Ectodermal cell (in vitro differentiated cells): ENCODE results near the gene PGGHG.
"Not testable (repeated sequence)": the region's sequence is repeated elsewhere in the genome, so short reads cannot be mapped to it uniquely, and the experiment has no call there.

ENCODE experiments used
- H3K27ac ChIP-seq: 2 replicates; pipeline ENCODE4 v1.7.0; 2013; ENCODE audit warnings: mild to moderate bottlenecking, low read depth, low read length; ENCODE audit not compliant: insufficient read depth, poor library complexity, severe bottlenecking
- H3K27me3 ChIP-seq: 2 replicates; pipeline ENCODE4 v1.7.0; 2013; ENCODE audit warnings: mild to moderate bottlenecking, low read length; ENCODE audit not compliant: insufficient read depth, control insufficient read depth, poor library complexity, severe bottlenecking
- H3K36me3 ChIP-seq: one replicate; pipeline ENCODE4 v1.7.0; 2013; ENCODE audit warnings: low read length; ENCODE audit not compliant: control insufficient read depth, insufficient read depth
- H3K4me1 ChIP-seq: one replicate; pipeline ENCODE4 v1.7.0; 2013; ENCODE audit warnings: low read length; ENCODE audit not compliant: control insufficient read depth, insufficient read depth
- H3K4me3 ChIP-seq: 2 replicates; pipeline ENCODE4 v1.7.0; 2013; ENCODE audit warnings: low read depth, low read length, control low read depth; ENCODE audit not compliant: insufficient read depth
- H3K9me3 ChIP-seq: 2 replicates; pipeline ENCODE4 v1.7.0; 2013; ENCODE audit warnings: mild to moderate bottlenecking, low read length, moderate library complexity; ENCODE audit not compliant: control insufficient read depth
- WGBS, 2 experiments: methylation state at CpG; one replicate each; pipeline ENCODE4 v1.1.7; 2013; ENCODE audit warnings: missing lambda C conversion rate in 2 of 2; 5-methylcytosine and 5-hydroxymethylcytosine counted together

Gene PGGHG

DNA sequence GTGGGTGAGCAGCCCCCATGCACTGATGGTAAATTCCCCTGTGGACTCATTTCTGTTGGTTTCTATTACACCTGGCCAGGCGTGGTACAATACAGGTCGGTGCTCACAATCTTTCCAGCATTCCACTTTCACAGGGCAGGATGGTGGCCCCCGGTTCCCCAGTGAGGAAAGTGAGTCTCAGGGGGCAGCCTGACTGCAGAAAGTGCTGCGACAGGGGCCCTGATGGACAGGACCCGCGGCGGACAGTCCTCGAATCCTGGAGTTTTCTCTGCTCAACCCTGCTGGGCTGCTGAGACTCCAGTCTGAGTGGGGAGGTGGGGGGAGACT is 3.1 kb upstream of the PGGHG start:
- Histone ChIP-seq H3K9me3 (no peaks in the 10 kb centered on the region), H3K36me3 (no peaks in the 10 kb centered on the region), H3K27ac (no peak overlapping the region), H3K4me1 (no peaks in the 10 kb centered on the region), H3K4me3 (no peak overlapping the region), H3K27me3 (peaks cover 55% of the 10 kb centered on the region)
- WGBS, 2 experiments, result 93 to 95% methylated on average over 8 of the region's 8 CpGs

DNA sequence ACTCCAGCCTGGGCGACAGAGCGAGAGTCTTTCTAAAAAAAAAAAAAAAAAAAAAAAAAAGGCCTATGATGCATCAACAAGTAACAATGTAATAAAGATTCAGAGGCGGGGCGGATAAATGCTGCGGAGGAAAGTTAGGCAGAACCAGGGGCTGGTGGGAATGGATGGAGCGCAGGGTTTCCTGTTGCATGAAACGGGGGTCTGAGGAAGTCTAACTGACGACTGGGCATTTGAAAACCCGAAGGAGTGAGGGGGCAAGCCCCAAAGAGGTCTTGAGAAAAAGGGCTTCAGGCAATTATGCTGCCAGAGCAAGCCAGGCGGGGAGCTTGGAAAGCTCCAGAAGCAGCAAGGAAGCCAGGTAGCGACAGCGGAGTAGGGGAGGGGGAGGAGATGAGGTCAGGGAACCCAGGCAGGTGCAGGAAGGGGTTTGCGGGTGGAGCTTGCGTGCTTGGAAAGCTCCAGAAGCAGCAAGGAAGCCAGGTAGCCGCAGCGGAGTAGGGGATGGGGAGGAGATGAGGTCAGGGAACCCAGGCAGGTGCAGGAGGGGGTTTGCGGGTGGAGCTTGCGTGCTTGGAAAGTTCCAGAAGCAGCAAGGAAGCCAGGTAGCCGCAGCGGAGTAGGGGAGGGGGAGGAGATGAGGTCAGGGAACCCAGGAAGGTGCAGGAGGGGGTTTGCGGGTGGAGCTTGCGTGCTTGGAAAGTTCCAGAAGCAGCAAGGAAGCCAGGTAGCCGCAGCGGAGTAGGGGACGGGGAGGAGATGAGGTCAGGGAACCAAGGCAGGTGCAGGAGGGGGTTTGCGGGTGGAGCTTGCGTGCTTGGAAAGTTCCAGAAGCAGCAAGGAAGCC is 1.7 kb upstream of the PGGHG start:
- not testable (repeated sequence) for H3K4me3 ChIP-seq, H3K9me3 ChIP-seq, H3K36me3 ChIP-seq, H3K27ac ChIP-seq, H3K4me1 ChIP-seq
- H3K27me3 ChIP-seq, result peaks cover 42% of the 10 kb centered on the region
- 93% methylated on average over 25 of the region's 27 CpGs for WGBS, 2 experiments

DNA sequence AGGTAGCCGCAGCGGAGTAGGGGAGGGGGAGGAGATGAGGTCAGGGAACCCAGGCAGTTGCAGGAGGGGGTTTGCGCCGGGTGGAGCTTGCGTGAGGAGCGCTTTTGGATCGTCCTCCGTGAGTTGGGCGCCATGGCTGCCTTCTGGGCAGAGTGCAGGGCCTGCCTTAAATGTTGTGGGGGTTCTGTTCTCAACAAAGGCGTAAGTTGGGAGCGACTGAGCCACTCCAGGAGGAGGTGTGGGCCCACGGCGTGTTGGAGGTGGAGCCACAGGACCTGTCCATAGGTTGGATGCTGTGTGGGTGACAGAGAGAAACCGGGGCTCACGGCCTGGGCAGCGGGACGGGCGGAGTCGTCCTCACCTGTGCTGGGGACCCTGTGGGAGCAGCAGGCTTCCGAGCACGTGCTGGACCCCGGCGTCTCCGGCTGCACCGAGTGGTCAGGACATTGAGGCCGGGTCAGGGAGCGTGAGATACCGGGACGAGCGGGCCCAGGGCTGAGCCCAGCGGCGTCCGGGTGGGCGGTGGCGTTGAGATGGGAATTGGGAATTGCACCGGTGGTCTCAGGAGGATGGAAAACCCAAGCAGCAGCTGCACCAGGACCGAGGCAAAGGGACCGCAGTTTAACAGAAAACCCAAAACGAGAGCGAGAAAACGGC is 977 bp upstream of the PGGHG start:
- no peaks in the 10 kb centered on the region for H3K36me3 ChIP-seq
- H3K4me1 ChIP-seq, result no peaks in the 10 kb centered on the region
- peaks cover 34% of the 10 kb centered on the region for H3K27me3 ChIP-seq
- 40 to 44% methylated on average over 41 of the region's 41 CpGs for whole genome bisulfite sequencing, 2 experiments
- H3K27ac ChIP-seq, result no peak overlapping the region
- H3K9me3 ChIP-seq, result no peaks in the 10 kb centered on the region
- H3K4me3 ChIP-seq, result peak overlapping the region; percentile 43

DNA sequence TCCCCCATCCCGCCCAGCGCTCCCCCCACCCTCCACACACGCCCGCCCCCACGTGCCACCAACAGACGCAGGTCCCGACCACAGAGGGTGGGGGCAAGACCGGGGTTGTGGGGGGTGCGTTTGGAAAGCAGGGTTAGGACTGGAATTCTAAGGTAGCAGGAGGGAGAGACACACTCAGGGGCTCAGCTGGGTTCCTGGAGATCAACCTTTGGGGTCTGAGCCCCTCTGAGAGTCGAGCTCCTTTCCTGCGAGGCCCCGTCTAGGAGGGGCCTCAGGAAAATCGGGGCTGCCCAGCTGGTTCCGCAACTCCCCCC is 429 bp downstream of the PGGHG start:
- H3K36me3 ChIP-seq, result no peaks in the 10 kb centered on the region
- 51 to 54% methylated on average over 9 to 10 of the region's 14 CpGs for WGBS, 2 experiments
- H3K4me3 ChIP-seq, result peak overlapping the region; percentile 43
- H3K27ac ChIP-seq, result no peak overlapping the region
- H3K27me3 ChIP-seq, result peaks cover 29% of the 10 kb centered on the region
- H3K4me1 ChIP-seq, result no peaks in the 10 kb centered on the region
- no peaks in the 10 kb centered on the region for H3K9me3 ChIP-seq

GRCh38 chr11:289712-290620 is 1.0 kb downstream of the PGGHG start:
- peak overlapping the region; percentile 43 for H3K4me3 ChIP-seq
- H3K27me3 ChIP-seq, result peaks cover 29% of the 10 kb centered on the region
- H3K4me1 ChIP-seq, result no peaks in the 10 kb centered on the region
- H3K9me3 ChIP-seq, result no peaks in the 10 kb centered on the region
- no peak overlapping the region for H3K27ac ChIP-seq
- no peaks in the 10 kb centered on the region for H3K36me3 ChIP-seq
- 92 to 94% methylated on average over 48 of the region's 48 CpGs for WGBS, 2 experiments

GRCh38 chr11:290621-291231 is 1.8 kb downstream of the PGGHG start:
- no peak overlapping the region for H3K27ac ChIP-seq
- H3K9me3 ChIP-seq, result no peaks in the 10 kb centered on the region
- no peaks in the 10 kb centered on the region for H3K36me3 ChIP-seq
- no peaks in the 10 kb centered on the region for H3K4me1 ChIP-seq
- no peak overlapping the region for H3K4me3 ChIP-seq
- peaks cover 29% of the 10 kb centered on the region for H3K27me3 ChIP-seq
- 89 to 91% methylated on average over 13 of the region's 13 CpGs for WGBS, 2 experiments

DNA sequence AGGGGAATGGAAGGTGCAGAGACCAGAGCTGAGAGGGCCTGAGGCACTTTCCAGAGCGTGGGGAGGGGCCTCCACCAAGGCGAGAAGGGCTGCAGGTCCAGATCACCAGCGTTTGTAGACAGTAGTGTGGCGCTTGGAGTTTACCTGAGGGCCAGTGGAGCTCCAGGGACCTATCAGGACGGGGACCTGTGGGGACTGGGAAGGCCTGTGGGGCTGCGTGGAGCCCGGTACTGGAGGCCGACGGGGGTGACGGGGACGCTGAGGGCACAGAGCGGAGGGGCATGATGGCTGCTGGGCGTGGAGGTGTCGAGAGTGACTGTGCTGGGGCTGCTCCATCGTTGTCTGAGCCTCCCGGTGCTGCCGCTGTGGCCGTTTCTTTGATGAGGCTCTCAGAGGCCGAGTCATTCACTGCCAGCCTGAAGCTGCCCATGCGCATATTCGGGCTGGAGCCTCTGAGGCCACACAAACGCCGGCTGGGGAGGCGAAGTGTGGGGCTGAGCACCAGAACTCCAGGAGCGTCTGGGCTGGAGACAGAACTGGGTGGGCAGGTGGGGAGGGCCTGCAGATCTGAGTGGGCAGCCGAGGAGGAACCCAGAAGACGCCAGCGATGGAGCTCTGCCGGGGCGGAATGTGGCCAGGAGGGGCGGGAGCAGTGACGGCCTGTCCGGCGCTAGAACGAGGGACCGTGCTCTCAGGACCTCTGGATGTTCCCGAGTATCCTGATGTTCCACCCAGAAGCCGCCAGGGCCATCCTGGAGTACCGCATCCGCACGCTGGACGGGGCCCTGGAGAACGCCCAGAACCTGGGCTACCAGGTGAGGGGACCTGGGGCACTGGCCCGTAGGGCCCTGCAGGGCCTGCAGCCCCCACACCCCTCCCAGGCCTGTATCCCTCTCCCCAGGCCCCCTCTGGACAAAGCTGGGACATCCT is 2.6 kb downstream of the PGGHG start:
- WGBS, 2 experiments, result 70 to 76% methylated on average over 44 of the region's 44 CpGs
- Histone ChIP-seq H3K4me1 (no peaks in the 10 kb centered on the region), H3K4me3 (no peak overlapping the region), H3K36me3 (no peaks in the 10 kb centered on the region), H3K27ac (no peak overlapping the region), H3K27me3 (peaks cover 29% of the 10 kb centered on the region), H3K9me3 (no peaks in the 10 kb centered on the region)

GRCh38 chr11:292211-293121 is 3.5 kb downstream of the PGGHG start:
- Histone ChIP-seq H3K27me3 (peaks cover 19% of the 10 kb centered on the region), H3K9me3 (no peaks in the 10 kb centered on the region), H3K4me3 (no peak overlapping the region), H3K27ac (no peak overlapping the region), H3K4me1 (no peaks in the 10 kb centered on the region), H3K36me3 (no peaks in the 10 kb centered on the region)
- whole genome bisulfite sequencing, 2 experiments, result 94 to 95% methylated on average over 29 of the region's 29 CpGs
